ENCODE measurements around the gene D2HGDH.
"Not testable (repeated sequence)": the region's sequence is repeated elsewhere in the genome, so short reads cannot be mapped to it uniquely, and the experiment has no call there.

Gene D2HGDH

GRCh38 chr2:241732513-241733186 is 1.8 kb upstream of the D2HGDH start:
- peak; percentile 25 for DNase-seq (ENCODE audit: low read depth)
- H3K4me3 ChIP-seq (ENCODE audit: low read length): not testable (repeated sequence)
- TF ChIP-seq CTCF (IDR thresholded peaks at IDR 0.05; ENCODE audit: insufficient read depth, low read depth, low read length, missing control alignments): peak; percentile 33

- DNase-seq (ENCODE audit: low read depth): peak; percentile 76
- H3K4me3 ChIP-seq (ENCODE audit: low read length): peak overlapping the region; percentile 34
- TF ChIP-seq CTCF (IDR thresholded peaks at IDR 0.05; ENCODE audit: insufficient read depth, low read depth, low read length, missing control alignments): peak; percentile 3
These were observed 831 bp upstream of the D2HGDH start for GRCh38 chr2:241733391-241734207.

GRCh38 chr2:241734208-241734466 is 293 bp upstream of the D2HGDH start:
- peak overlapping the region; percentile 34 for H3K4me3 ChIP-seq (ENCODE audit: low read length)
- no peak for DNase-seq (ENCODE audit: low read depth)
- no peak for TF ChIP-seq CTCF (IDR thresholded peaks at IDR 0.05; ENCODE audit: insufficient read depth, low read depth, low read length, missing control alignments)

- no peak overlapping the region for H3K4me3 ChIP-seq (ENCODE audit: low read length)
- DNase-seq (ENCODE audit: low read depth): no peak
- TF ChIP-seq CTCF (IDR thresholded peaks at IDR 0.05; ENCODE audit: insufficient read depth, low read depth, low read length, missing control alignments): no peak
These were observed 1.7 kb downstream of the D2HGDH start for GRCh38 chr2:241736111-241736510.

- DNase-seq (ENCODE audit: low read depth): no peak
- no peak for TF ChIP-seq CTCF (IDR thresholded peaks at IDR 0.05; ENCODE audit: insufficient read depth, low read depth, low read length, missing control alignments)
- H3K4me3 ChIP-seq (ENCODE audit: low read length): no peak overlapping the region
These were observed 3.7 kb downstream of the D2HGDH start for GRCh38 chr2:241738040-241738686.

GRCh38 chr2:241739177-241739576 is 4.7 kb downstream of the D2HGDH start:
- no peak overlapping the region for H3K4me3 ChIP-seq (ENCODE audit: low read length)
- no peak for TF ChIP-seq CTCF (IDR thresholded peaks at IDR 0.05; ENCODE audit: insufficient read depth, low read depth, low read length, missing control alignments)
- no peak for DNase-seq (ENCODE audit: low read depth)

All from epithelial cell of esophagus (primary cell).